NT2/D1 (cell line): ENCODE measurements around the gene SHISA6.

ENCODE experiments used
- SUZ12 ChIP-seq: IDR thresholded peaks from 2 replicates; pipeline ENCODE4 v1.6.1; 2011; ENCODE audit not compliant: insufficient read length, insufficient read depth; ENCODE audit errors: extremely low read depth
- YY1 ChIP-seq: IDR thresholded peaks from 2 replicates; pipeline ENCODE4 v1.6.1; 2011; ENCODE audit not compliant: insufficient read length, insufficient read depth
- ZNF274 ChIP-seq: IDR thresholded peaks from 2 replicates; pipeline ENCODE4 v1.6.1; 2011; ENCODE audit warnings: mild to moderate bottlenecking, low read depth, low read length

DNA sequence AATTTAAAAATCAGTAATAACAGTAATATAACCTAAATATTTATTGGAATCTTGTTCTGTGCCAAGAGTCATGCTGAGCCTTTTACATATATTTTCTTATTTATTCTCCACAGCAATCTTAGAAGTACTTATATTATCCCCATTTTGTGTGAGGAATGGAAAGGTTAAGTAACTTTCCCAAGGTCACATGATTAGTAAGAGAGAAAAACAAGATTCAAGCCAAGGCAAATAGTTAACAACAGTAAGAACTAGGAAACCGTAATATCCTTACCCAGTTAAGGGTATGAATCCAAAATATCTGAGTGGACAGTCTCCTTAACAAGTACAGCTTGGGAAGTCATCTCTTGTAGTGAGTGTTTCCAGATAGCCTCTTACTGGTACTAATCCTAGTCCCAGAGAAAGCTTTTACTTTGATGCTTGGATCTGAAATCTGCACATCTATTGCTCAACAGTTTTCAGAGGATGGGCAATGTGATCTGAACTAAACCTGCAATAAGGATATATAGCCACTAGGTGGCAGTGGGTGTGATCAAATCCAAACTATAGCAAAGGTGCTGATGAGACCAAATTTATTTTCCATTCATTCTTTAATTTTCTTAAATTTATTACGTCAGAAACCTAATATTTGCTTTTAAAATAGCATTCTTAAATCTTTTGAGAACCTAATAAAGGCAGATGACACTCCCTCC lies 23.3 kb downstream of the SHISA6 start:
- no peak for TF ChIP-seq ZNF274
- TF ChIP-seq YY1: no peak
- TF ChIP-seq SUZ12: no peak
